Urinary bladder (tissue), 4 donors: Measurements from ENCODE around the gene MGAT5B. TPM values are rescaled to one million over a fixed set of nuclear protein-coding genes. Genes with fewer than 3 reads are reported as not detected.

ENCODE experiments used
- DNase-seq: peaks from one replicate; pipeline ENCODE4 v3.0.0-alpha.2; 2015; ENCODE audit errors: extremely low spot score
- H3K27ac ChIP-seq: one replicate; pipeline ENCODE4 v1.5.1; 2013; ENCODE audit warnings: low read depth, mild to moderate bottlenecking, moderate library complexity
- H3K36me3 ChIP-seq: one replicate; pipeline ENCODE4 v1.6.1; 2013; ENCODE audit warnings: mild to moderate bottlenecking, moderate library complexity; ENCODE audit not compliant: insufficient read depth
- H3K4me1 ChIP-seq: one replicate; pipeline ENCODE4 v1.6.1; 2013; ENCODE audit warnings: mild to moderate bottlenecking, moderate library complexity; ENCODE audit not compliant: insufficient read depth
- H3K4me3 ChIP-seq: one replicate; pipeline ENCODE4 v1.5.1; 2013; ENCODE audit warnings: low read depth, low read length
- WGBS: extraction: QIAGEN DNeasy Blood & Tissue Kit; methylation state at CpG from one replicate; pipeline ENCODE4 v1.1.7; 2013; 5-methylcytosine and 5-hydroxymethylcytosine counted together
- polyA plus RNA-seq: library from polyadenylated mRNA; stranded (reverse); fragments of 200-250 nt; gene quantifications from one replicate; pipeline ENCODE4 v1.2.3, GENCODE V29; 2013
- total RNA-seq: library from RNA; depleted of rRNA; stranded (reverse); fragments of >200 nt; gene quantifications from one replicate; pipeline ENCODE4 v1.2.3, GENCODE V29; 2014
- donor health status: healthy with polysubstance abuse.
- donor health status: healthy.

Gene MGAT5B
- total and polyA plus RNA-seq, 2 donors, result 0.38 to 0.63 TPM

- DNase-seq, result no peak
- no peaks in the 10 kb centered on the region for H3K4me1 ChIP-seq
- H3K27ac ChIP-seq, result no peak overlapping the region
- no peak overlapping the region for H3K4me3 ChIP-seq
- whole genome bisulfite sequencing, result 70% methylated on average over 6 of the region's 6 CpGs
- no peaks in the 10 kb centered on the region for H3K36me3 ChIP-seq
These were observed 10.4 kb downstream of the MGAT5B start for GRCh38 chr17:76878568-76878967.

- Histone ChIP-seq H3K36me3 (no peaks in the 10 kb centered on the region), H3K4me3 (no peak overlapping the region), H3K27ac (no peak overlapping the region), H3K4me1 (no peaks in the 10 kb centered on the region)
- 84% methylated on average over 14 of the region's 14 CpGs for WGBS
- no peak for DNase-seq
These were observed 11.1 kb downstream of the MGAT5B start for GRCh38 chr17:76879254-76879653.

- Histone ChIP-seq H3K27ac (no peak overlapping the region), H3K36me3 (no peaks in the 10 kb centered on the region)
- 55% methylated on average over 10 of the region's 10 CpGs for WGBS
These were observed 11.5 kb downstream of the MGAT5B start for GRCh38 chr17:76879691-76880090.

GRCh38 chr17:76880268-76880667, 12.1 kb downstream of the MGAT5B start:
- 28% methylated on average over 10 of the region's 10 CpGs for WGBS
- H3K27ac ChIP-seq, result no peak overlapping the region
- no peak overlapping the region for H3K4me3 ChIP-seq
- H3K36me3 ChIP-seq, result no peaks in the 10 kb centered on the region
- no peaks in the 10 kb centered on the region for H3K4me1 ChIP-seq
- no peak for DNase-seq

More at GRCh38 chr17:76879691-76880090, 11.5 kb downstream of the MGAT5B start:
- Histone ChIP-seq H3K4me1 (no peaks in the 10 kb centered on the region), H3K4me3 (no peak overlapping the region)
- no peak for DNase-seq

GRCh38 chr17:76880971-76881370, 12.8 kb downstream of the MGAT5B start:
- no peak for DNase-seq
- H3K36me3 ChIP-seq, result no peaks in the 10 kb centered on the region
- WGBS, result 82% methylated on average over 12 of the region's 12 CpGs
- H3K4me3 ChIP-seq, result no peak overlapping the region
- no peaks in the 10 kb centered on the region for H3K4me1 ChIP-seq
- no peak overlapping the region for H3K27ac ChIP-seq

GRCh38 chr17:76881408-76881807, 13.2 kb downstream of the MGAT5B start:
- 92% methylated on average over 6 of the region's 6 CpGs for WGBS
- DNase-seq, result no peak
- Histone ChIP-seq H3K4me1 (no peaks in the 10 kb centered on the region), H3K36me3 (no peaks in the 10 kb centered on the region), H3K4me3 (no peak overlapping the region), H3K27ac (no peak overlapping the region)

GRCh38 chr17:76881966-76882365, 13.8 kb downstream of the MGAT5B start:
- Histone ChIP-seq H3K4me1 (no peaks in the 10 kb centered on the region), H3K27ac (no peak overlapping the region), H3K36me3 (no peaks in the 10 kb centered on the region), H3K4me3 (no peak overlapping the region)
- 83% methylated on average over 20 of the region's 20 CpGs for WGBS
- DNase-seq, result no peak

GRCh38 chr17:76883744-76884525, 15.7 kb downstream of the MGAT5B start:
- WGBS, result 85% methylated on average over 10 of the region's 10 CpGs
- Histone ChIP-seq H3K4me1 (no peaks in the 10 kb centered on the region), H3K27ac (no peak overlapping the region), H3K36me3 (no peaks in the 10 kb centered on the region), H3K4me3 (no peak overlapping the region)
- no peak for DNase-seq

GRCh38 chr17:76884995-76885893, 17.0 kb downstream of the MGAT5B start:
- no peak for DNase-seq
- Histone ChIP-seq H3K36me3 (no peaks in the 10 kb centered on the region), H3K4me1 (no peaks in the 10 kb centered on the region), H3K4me3 (no peak overlapping the region), H3K27ac (no peak overlapping the region)
- WGBS, result 43% methylated on average over 16 of the region's 16 CpGs

GRCh38 chr17:76885894-76886290, 17.7 kb downstream of the MGAT5B start:
- WGBS, result 71% methylated on average over 5 of the region's 5 CpGs

GRCh38 chr17:76886395-76886794, 18.2 kb downstream of the MGAT5B start:
- H3K4me3 ChIP-seq, result no peak overlapping the region
- H3K27ac ChIP-seq, result no peak overlapping the region
- no peaks in the 10 kb centered on the region for H3K36me3 ChIP-seq
- no peak for DNase-seq
- H3K4me1 ChIP-seq, result no peaks in the 10 kb centered on the region
- 74% methylated on average over 5 of the region's 5 CpGs for WGBS

More at GRCh38 chr17:76885894-76886290, 17.7 kb downstream of the MGAT5B start:
- Histone ChIP-seq H3K4me3 (no peak overlapping the region), H3K36me3 (no peaks in the 10 kb centered on the region), H3K4me1 (no peaks in the 10 kb centered on the region), H3K27ac (no peak overlapping the region)
- DNase-seq, result no peak

- WGBS, result 80% methylated on average over 6 of the region's 6 CpGs
- H3K4me3 ChIP-seq, result no peak overlapping the region
These were observed 19.6 kb downstream of the MGAT5B start for GRCh38 chr17:76887802-76888201.

GRCh38 chr17:76888661-76889060, 20.5 kb downstream of the MGAT5B start:
- H3K27ac ChIP-seq, result no peak overlapping the region
- H3K4me1 ChIP-seq, result no peaks in the 10 kb centered on the region
- no peaks in the 10 kb centered on the region for H3K36me3 ChIP-seq
- 62% methylated on average over 14 of the region's 14 CpGs for WGBS
- no peak for DNase-seq
- no peak overlapping the region for H3K4me3 ChIP-seq

More at GRCh38 chr17:76887802-76888201, 19.6 kb downstream of the MGAT5B start:
- Histone ChIP-seq H3K36me3 (no peaks in the 10 kb centered on the region), H3K4me1 (no peaks in the 10 kb centered on the region), H3K27ac (no peak overlapping the region)
- DNase-seq, result no peak

GRCh38 chr17:76889323-76889722, 21.1 kb downstream of the MGAT5B start:
- 82% methylated on average over 5 of the region's 5 CpGs for WGBS
- H3K4me1 ChIP-seq, result no peaks in the 10 kb centered on the region
- H3K27ac ChIP-seq, result no peak overlapping the region
- no peak overlapping the region for H3K4me3 ChIP-seq
- no peaks in the 10 kb centered on the region for H3K36me3 ChIP-seq
- no peak for DNase-seq
